ENCODE data around the gene MINDY4.
A peak's percentile ranks its signal among the peaks of the same experiment; 100 is the strongest.

Gene MINDY4

GRCh38 chr7:30845426-30846135 is 74.4 kb downstream of the MINDY4 start:
- Histone ChIP-seq H2BK5ac (ENCODE audit: low read length) (no peak overlapping the region), H3K23ac (ENCODE audit: low read depth, low read length, poor library complexity) (no peak overlapping the region), H2AK5ac (ENCODE audit: low read depth, low read length) (no peak overlapping the region), H3K18ac (ENCODE audit: low read length) (peak overlapping the region; percentile 59), H3K79me1 (ENCODE audit: low read depth, low read length) (no peaks in the 10 kb centered on the region), H3K4me2 (ENCODE audit: insufficient read depth, low read length, poor library complexity, severe bottlenecking) (no peak overlapping the region), H3K4me1 (ENCODE audit: control insufficient read depth in 2 of 2, insufficient read depth in 1 of 2, low read depth in 1 of 2, low read length in 2 of 2) (no peaks in the 10 kb centered on the region), H3K4ac (ENCODE audit: low read length) (no peak overlapping the region), H3K27me3 (ENCODE audit: control insufficient read depth in 3 of 3, insufficient read depth in 3 of 3, low read depth in 1 of 3, low read length in 3 of 3) (no peaks in the 10 kb centered on the region), H3K9ac (ENCODE audit: low read depth, low read length, poor library complexity) (no peak overlapping the region), H2BK12ac (ENCODE audit: low read length) (no peak overlapping the region), H3K9me3 (replicated peaks in 1 of 2; ENCODE audit: control insufficient read depth in 2 of 2, insufficient read depth in 1 of 2, low read depth in 1 of 2, low read length in 2 of 2) (no peaks in the 10 kb centered on the region), H3K4me3 (ENCODE audit: low read length in 2 of 2) (no peak overlapping the region), H3K27ac (replicated peaks; ENCODE audit: low read length) (no peak overlapping the region), H4K8ac (ENCODE audit: low read depth, low read length) (no peak overlapping the region), H2AFZ (ENCODE audit: low read length) (no peak overlapping the region), H4K91ac (ENCODE audit: low read depth, low read length, poor library complexity) (no peak overlapping the region), H3K14ac (ENCODE audit: low read length) (no peak overlapping the region), H2BK120ac (ENCODE audit: low read depth, low read length) (no peak overlapping the region), H2BK15ac (ENCODE audit: low read length) (peak overlapping the region; percentile 63), H3K36me3 (replicated peaks in 1 of 2; ENCODE audit: control insufficient read depth in 2 of 2, insufficient read depth in 2 of 2, low read length in 2 of 2) (no peaks in the 10 kb centered on the region)
- WGBS, 2 donors (ENCODE audit: extremely low coverage in 2 of 2, insufficient read length in 2 of 2, insufficient replicate concordance in 1 of 2), result no CpG with 5 or more reads among the region's 15 CpGs
- DNase-seq (ENCODE audit: low spot score), result no peak

DNA sequence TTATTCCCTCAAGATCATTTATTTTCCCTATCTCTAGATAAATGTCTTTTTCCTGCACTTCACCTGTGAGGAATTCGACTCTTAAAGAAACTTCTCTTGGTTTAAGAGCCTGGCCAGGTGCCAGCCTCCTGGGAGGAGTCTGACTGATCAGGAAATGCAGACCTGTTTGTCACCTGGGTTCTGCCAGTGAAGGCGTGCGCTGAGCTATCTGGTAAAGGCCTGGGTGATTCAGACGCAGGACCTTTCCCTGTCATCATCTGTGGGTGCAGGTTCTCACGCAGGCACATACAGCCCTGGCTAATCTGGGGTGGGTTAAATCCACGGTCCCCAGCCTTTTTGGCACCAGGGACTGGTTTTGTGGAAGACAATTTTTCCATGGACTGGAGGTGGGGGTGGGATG is 75.2 kb downstream of the MINDY4 start:
- Histone ChIP-seq H3K4me2 (ENCODE audit: insufficient read depth, low read length, poor library complexity, severe bottlenecking) (no peak overlapping the region), H3K36me3 (replicated peaks in 1 of 2; ENCODE audit: control insufficient read depth in 2 of 2, insufficient read depth in 2 of 2, low read length in 2 of 2) (no peaks in the 10 kb centered on the region), H4K8ac (ENCODE audit: low read depth, low read length) (no peak overlapping the region), H4K91ac (ENCODE audit: low read depth, low read length, poor library complexity) (no peak overlapping the region), H3K4me3 (ENCODE audit: low read length in 2 of 2) (no peak overlapping the region), H2AFZ (ENCODE audit: low read length) (no peak overlapping the region), H2AK5ac (ENCODE audit: low read depth, low read length) (no peak overlapping the region), H3K14ac (ENCODE audit: low read length) (no peak overlapping the region), H3K18ac (ENCODE audit: low read length) (no peak overlapping the region), H3K79me1 (ENCODE audit: low read depth, low read length) (no peaks in the 10 kb centered on the region), H3K4me1 (ENCODE audit: control insufficient read depth in 2 of 2, insufficient read depth in 1 of 2, low read depth in 1 of 2, low read length in 2 of 2) (no peaks in the 10 kb centered on the region), H2BK12ac (ENCODE audit: low read length) (no peak overlapping the region), H3K27me3 (ENCODE audit: control insufficient read depth in 3 of 3, insufficient read depth in 3 of 3, low read depth in 1 of 3, low read length in 3 of 3) (no peaks in the 10 kb centered on the region), H3K23ac (ENCODE audit: low read depth, low read length, poor library complexity) (no peak overlapping the region), H3K27ac (replicated peaks; ENCODE audit: low read length) (no peak overlapping the region), H2BK120ac (ENCODE audit: low read depth, low read length) (no peak overlapping the region), H3K9me3 (replicated peaks in 1 of 2; ENCODE audit: control insufficient read depth in 2 of 2, insufficient read depth in 1 of 2, low read depth in 1 of 2, low read length in 2 of 2) (no peaks in the 10 kb centered on the region), H3K9ac (ENCODE audit: low read depth, low read length, poor library complexity) (no peak overlapping the region), H2BK5ac (ENCODE audit: low read length) (no peak overlapping the region), H2BK15ac (ENCODE audit: low read length) (no peak overlapping the region), H3K4ac (ENCODE audit: low read length) (no peak overlapping the region)
- no CpG with 5 or more reads among the region's 6 CpGs for WGBS, 2 donors (ENCODE audit: extremely low coverage in 2 of 2, insufficient read length in 2 of 2, insufficient replicate concordance in 1 of 2)
- DNase-seq (ENCODE audit: low spot score), result no peak

DNA sequence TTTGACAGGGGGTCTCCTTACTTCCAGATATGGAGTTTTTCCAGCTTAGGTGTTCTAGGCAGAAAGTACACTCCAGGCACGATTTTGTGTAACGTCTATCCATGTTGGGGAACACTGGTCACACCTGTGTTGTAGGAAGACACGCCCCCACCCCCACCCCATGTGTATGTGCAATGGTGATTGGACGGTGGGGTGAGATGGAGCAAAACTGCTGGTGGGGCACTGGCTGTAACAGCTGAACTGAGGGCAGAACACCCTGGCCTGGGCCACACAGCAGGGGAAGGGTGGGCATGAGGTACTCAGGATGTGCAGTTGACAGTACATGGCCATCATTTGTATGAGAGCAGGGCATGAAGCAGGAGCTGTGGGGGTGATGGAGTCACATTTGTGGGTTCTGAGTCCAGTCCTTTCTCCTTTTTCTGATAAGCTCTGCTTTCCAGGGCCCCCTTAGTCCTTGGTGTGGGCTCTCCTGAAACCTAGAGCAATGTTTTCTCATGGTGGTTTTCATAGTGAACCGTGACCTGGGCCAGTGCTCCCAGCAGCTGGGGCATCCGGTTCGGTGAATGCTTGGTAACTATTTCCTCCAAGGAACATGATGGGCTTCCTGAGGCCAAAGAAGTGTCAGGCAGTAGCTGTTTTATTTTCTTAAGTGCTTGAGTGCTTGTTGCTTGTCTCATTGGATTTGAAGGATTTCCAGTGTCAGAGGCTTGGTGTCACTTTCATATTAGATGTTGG is 77.1 kb downstream of the MINDY4 start:
- no peak overlapping the region for H3K4me3 ChIP-seq (ENCODE audit: low read length in 2 of 2)
- no peaks in the 10 kb centered on the region for H3K9me3 ChIP-seq (replicated peaks in 1 of 2; ENCODE audit: control insufficient read depth in 2 of 2, insufficient read depth in 1 of 2, low read depth in 1 of 2, low read length in 2 of 2)
- H2AFZ ChIP-seq (ENCODE audit: low read length), result no peak overlapping the region
- H3K23ac ChIP-seq (ENCODE audit: low read depth, low read length, poor library complexity), result peak overlapping the region; percentile 82
- no CpG with 5 or more reads among the region's 7 CpGs for WGBS, 2 donors (ENCODE audit: extremely low coverage in 2 of 2, insufficient read length in 2 of 2, insufficient replicate concordance in 1 of 2)
- peaks cover 4 to 14% of the 10 kb centered on the region in 2 donors for H3K4me1 ChIP-seq (ENCODE audit: control insufficient read depth in 2 of 2, insufficient read depth in 1 of 2, low read depth in 1 of 2, low read length in 2 of 2)
- no peaks in the 10 kb centered on the region for H3K36me3 ChIP-seq (replicated peaks in 1 of 2; ENCODE audit: control insufficient read depth in 2 of 2, insufficient read depth in 2 of 2, low read length in 2 of 2)
- peak overlapping the region; percentile 39 for H4K91ac ChIP-seq (ENCODE audit: low read depth, low read length, poor library complexity)
- peak overlapping the region; percentile 15 for H3K9ac ChIP-seq (ENCODE audit: low read depth, low read length, poor library complexity)
- H2BK12ac ChIP-seq (ENCODE audit: low read length), result no peak overlapping the region
- no peak overlapping the region for H2BK5ac ChIP-seq (ENCODE audit: low read length)
- H3K27me3 ChIP-seq (ENCODE audit: control insufficient read depth in 3 of 3, insufficient read depth in 3 of 3, low read depth in 1 of 3, low read length in 3 of 3), result no peaks in the 10 kb centered on the region
- no peak overlapping the region for H3K18ac ChIP-seq (ENCODE audit: low read length)
- H3K4me2 ChIP-seq (ENCODE audit: insufficient read depth, low read length, poor library complexity, severe bottlenecking), result no peak overlapping the region
- H4K8ac ChIP-seq (ENCODE audit: low read depth, low read length), result peak overlapping the region; percentile 53
- no peak overlapping the region for H2BK15ac ChIP-seq (ENCODE audit: low read length)
- no peaks in the 10 kb centered on the region for H3K79me1 ChIP-seq (ENCODE audit: low read depth, low read length)
- no peak overlapping the region for H3K27ac ChIP-seq (replicated peaks; ENCODE audit: low read length)
- no peak overlapping the region for H3K4ac ChIP-seq (ENCODE audit: low read length)
- DNase-seq (ENCODE audit: low spot score), result no peak
- peak overlapping the region; percentile 41 for H2AK5ac ChIP-seq (ENCODE audit: low read depth, low read length)
- no peak overlapping the region for H3K14ac ChIP-seq (ENCODE audit: low read length)
- no peak overlapping the region for H2BK120ac ChIP-seq (ENCODE audit: low read depth, low read length)

DNA sequence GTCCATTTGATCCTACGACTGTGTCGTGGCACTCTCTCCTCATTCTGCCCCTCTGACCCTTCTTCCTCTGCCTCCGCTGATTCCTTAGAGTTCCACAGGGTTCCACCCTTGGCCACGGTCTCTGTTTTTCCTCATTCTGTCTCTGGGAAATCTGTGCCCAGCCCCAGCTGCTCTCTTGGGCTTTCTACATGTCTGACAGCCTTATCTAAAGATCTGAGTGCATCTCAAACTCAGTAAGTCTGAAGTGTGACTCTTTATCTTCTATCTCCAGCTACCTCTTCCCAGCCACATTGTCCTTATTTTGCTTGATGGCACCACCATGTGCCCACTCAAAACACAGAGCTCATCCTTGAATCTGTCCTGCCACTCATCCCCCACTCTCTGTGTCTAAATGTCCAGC is 78.3 kb downstream of the MINDY4 start:
- H3K27me3 ChIP-seq (ENCODE audit: control insufficient read depth in 3 of 3, insufficient read depth in 3 of 3, low read depth in 1 of 3, low read length in 3 of 3), result no peaks in the 10 kb centered on the region

More for the DNA sequence above, 78.3 kb downstream of the MINDY4 start:
- WGBS, 2 donors (ENCODE audit: extremely low coverage in 2 of 2, insufficient read length in 2 of 2, insufficient replicate concordance in 1 of 2), result no CpG with 5 or more reads among the region's 4 CpGs
- Histone ChIP-seq H2AFZ (ENCODE audit: low read length) (no peak overlapping the region), H3K9me3 (replicated peaks in 1 of 2; ENCODE audit: control insufficient read depth in 2 of 2, insufficient read depth in 1 of 2, low read depth in 1 of 2, low read length in 2 of 2) (no peaks in the 10 kb centered on the region), H3K36me3 (replicated peaks in 1 of 2; ENCODE audit: control insufficient read depth in 2 of 2, insufficient read depth in 2 of 2, low read length in 2 of 2) (no peaks in the 10 kb centered on the region), H3K4ac (ENCODE audit: low read length) (no peak overlapping the region), H2AK5ac (ENCODE audit: low read depth, low read length) (no peak overlapping the region), H3K23ac (ENCODE audit: low read depth, low read length, poor library complexity) (no peak overlapping the region), H2BK120ac (ENCODE audit: low read depth, low read length) (no peak overlapping the region), H3K4me2 (ENCODE audit: insufficient read depth, low read length, poor library complexity, severe bottlenecking) (no peak overlapping the region), H3K4me3 (ENCODE audit: low read length in 2 of 2) (no peak overlapping the region), H4K8ac (ENCODE audit: low read depth, low read length) (no peak overlapping the region), H2BK15ac (ENCODE audit: low read length) (no peak overlapping the region), H3K18ac (ENCODE audit: low read length) (no peak overlapping the region), H3K27ac (replicated peaks; ENCODE audit: low read length) (no peak overlapping the region), H3K9ac (ENCODE audit: low read depth, low read length, poor library complexity) (no peak overlapping the region), H2BK12ac (ENCODE audit: low read length) (no peak overlapping the region), H3K14ac (ENCODE audit: low read length) (no peak overlapping the region), H2BK5ac (ENCODE audit: low read length) (no peak overlapping the region), H4K91ac (ENCODE audit: low read depth, low read length, poor library complexity) (no peak overlapping the region), H3K79me1 (ENCODE audit: low read depth, low read length) (no peaks in the 10 kb centered on the region), H3K4me1 (ENCODE audit: control insufficient read depth in 2 of 2, insufficient read depth in 1 of 2, low read depth in 1 of 2, low read length in 2 of 2) (peaks cover 5 to 16% of the 10 kb centered on the region in 2 donors)
- no peak for DNase-seq (ENCODE audit: low spot score)
